Measurements from ENCODE around the gene ITPR1.

Gene ITPR1

DNA sequence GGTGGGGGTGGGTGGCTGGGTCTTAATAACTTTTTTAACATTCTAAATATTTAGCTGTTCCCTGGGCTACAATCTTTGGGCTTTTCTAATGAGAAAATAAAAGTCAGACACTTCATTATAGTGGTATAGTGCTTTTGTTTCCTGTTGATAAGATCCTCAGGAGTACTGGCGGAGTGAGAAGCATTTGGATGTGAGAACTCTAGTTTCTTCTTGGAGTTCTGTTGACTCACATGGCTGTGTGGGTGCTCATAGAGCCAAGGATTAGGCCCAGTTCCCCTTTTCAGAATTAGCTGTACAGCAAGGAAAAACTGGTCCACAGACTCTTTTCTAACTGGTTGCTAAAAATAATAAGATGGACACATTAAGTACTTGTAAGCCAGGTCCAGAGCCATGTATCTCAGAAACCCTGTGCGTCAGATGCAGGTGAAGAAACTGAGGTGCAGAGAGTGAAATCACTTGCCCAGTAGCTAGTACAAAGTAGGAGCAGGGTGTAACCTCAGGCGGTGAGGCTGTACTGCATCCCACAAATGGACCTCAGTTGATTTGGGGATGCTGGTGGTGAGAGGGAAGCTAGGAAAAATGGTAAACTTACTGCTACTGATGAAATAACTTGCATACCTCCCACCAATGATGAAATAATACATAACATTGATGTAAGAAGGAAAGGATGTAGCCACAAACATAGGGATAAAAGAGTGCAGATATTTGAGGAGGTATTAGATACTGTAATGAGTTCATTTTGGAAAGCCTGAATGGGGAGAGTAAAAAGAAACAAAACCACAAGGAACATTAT lies 2.3 kb downstream of the ITPR1 start:
- no peak for TF ChIP-seq POLR2AphosphoS5 (IDR thresholded peaks at IDR 0.05; ENCODE audit: borderline replicate concordance, low read depth, low read length)
- TF ChIP-seq EZH2 (IDR thresholded peaks at IDR 0.05), result no peak
- no peak for TF ChIP-seq FOXP2 (optimal IDR thresholded peaks at IDR 0.05; ENCODE audit: control extremely low read depth, extremely low read length, insufficient read depth)
- no peak for DNase-seq (ENCODE audit: low read depth, low spot score)
- H3K9ac ChIP-seq (ENCODE audit: insufficient read length), result no peak overlapping the region
- H3K27ac ChIP-seq, result no peak overlapping the region
- no peak overlapping the region for H3K4me3 ChIP-seq
- H3K36me3 ChIP-seq (ENCODE audit: insufficient read depth, low read length), result no peaks in the 10 kb centered on the region
- H3K9me3 ChIP-seq (ENCODE audit: low read depth, low read length), result no peaks in the 10 kb centered on the region

DNA sequence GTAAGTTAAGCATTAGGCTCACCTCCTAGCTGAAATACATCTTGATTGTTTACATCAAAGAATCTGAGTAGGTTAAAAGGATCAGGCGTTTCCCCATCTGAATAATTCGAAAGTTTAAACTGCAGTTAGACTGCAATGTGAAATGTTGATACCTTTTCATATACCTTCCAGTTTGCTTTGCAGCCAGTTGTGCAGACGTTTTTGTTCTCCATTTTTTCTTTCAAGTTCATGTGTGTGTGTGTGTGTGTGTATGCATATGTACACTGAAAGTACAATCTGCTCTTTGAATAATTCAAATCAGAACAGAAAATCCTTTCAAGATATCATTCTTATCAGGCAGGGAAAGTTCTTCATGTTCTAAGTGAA lies 2.9 kb downstream of the ITPR1 start:
- Histone ChIP-seq H3K36me3 (ENCODE audit: insufficient read depth, low read length) (no peaks in the 10 kb centered on the region), H3K27ac (no peak overlapping the region), H3K9me3 (ENCODE audit: low read depth, low read length) (no peaks in the 10 kb centered on the region), H3K4me3 (no peak overlapping the region), H3K9ac (ENCODE audit: insufficient read length) (no peak overlapping the region)
- TF ChIP-seq EZH2 (IDR thresholded peaks at IDR 0.05), result no peak
- no peak for TF ChIP-seq POLR2AphosphoS5 (IDR thresholded peaks at IDR 0.05; ENCODE audit: borderline replicate concordance, low read depth, low read length)
- TF ChIP-seq FOXP2 (optimal IDR thresholded peaks at IDR 0.05; ENCODE audit: control extremely low read depth, extremely low read length, insufficient read depth), result no peak
- DNase-seq (ENCODE audit: low read depth, low spot score), result no peak

DNA sequence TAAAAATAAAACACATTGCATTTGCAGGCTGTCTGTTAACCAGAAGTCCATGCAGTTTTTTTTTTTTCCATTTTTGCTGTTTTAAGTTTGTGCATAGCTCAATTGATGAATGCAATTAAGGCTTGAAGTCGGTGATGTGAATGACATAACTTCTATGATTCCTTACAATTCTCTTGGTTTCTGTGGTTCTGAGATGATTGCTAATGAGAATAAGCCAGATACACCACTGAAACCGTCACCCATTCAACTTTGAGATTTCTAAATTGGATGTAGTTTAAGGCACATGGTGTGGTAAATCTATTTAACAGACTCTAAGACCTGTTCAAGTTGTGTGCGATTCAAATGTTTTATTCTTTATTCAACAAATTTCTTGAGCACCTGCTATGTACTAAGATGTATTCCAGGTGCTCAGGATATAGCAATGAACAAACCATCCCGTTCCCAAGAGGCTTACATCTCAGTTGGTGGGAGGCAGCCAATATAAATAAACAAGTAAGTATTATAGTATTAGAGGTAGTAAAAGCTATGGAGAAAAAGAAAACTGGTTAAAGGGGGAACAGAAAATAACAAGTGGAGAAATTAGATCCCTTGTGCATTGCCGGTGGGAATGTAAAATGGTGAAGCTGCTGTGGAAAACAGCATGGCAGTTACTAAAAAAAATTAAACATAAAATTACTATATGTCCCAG lies 4.0 kb downstream of the ITPR1 start:
- no peak for DNase-seq (ENCODE audit: low read depth, low spot score)
- no peak overlapping the region for H3K4me3 ChIP-seq
- no peak overlapping the region for H3K27ac ChIP-seq
- no peak for TF ChIP-seq POLR2AphosphoS5 (IDR thresholded peaks at IDR 0.05; ENCODE audit: borderline replicate concordance, low read depth, low read length)
- TF ChIP-seq EZH2 (IDR thresholded peaks at IDR 0.05), result no peak
- H3K9me3 ChIP-seq (ENCODE audit: low read depth, low read length), result no peaks in the 10 kb centered on the region
- H3K9ac ChIP-seq (ENCODE audit: insufficient read length), result no peak overlapping the region
- no peaks in the 10 kb centered on the region for H3K36me3 ChIP-seq (ENCODE audit: insufficient read depth, low read length)

DNA sequence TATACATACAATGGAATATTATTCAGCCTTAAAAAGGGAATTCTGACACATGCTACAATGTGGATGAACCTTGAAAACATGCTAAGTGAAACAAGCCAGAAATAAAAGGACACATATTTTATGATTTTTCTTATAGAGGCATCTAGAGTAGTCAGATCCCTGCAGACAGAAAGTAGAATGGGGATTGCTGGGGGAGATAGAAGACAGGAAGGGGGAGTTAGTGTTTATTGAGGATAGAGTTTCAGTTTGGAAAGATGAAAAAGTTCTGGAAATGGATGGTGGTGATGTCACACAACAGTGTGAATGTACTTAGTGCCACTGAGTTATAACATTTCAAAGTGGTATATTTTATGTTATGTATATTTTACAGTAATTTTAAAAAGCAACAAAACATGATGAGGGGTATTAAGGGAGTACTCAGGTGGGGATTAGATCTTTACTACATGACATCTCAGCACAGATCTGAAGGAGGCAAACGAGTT lies 4.7 kb downstream of the ITPR1 start:
- Histone ChIP-seq H3K9ac (ENCODE audit: insufficient read length) (no peak overlapping the region), H3K36me3 (ENCODE audit: insufficient read depth, low read length) (no peaks in the 10 kb centered on the region), H3K27ac (no peak overlapping the region), H3K9me3 (ENCODE audit: low read depth, low read length) (no peaks in the 10 kb centered on the region), H3K4me3 (no peak overlapping the region)
- TF ChIP-seq EZH2 (IDR thresholded peaks at IDR 0.05) (no peak), POLR2AphosphoS5 (IDR thresholded peaks at IDR 0.05; ENCODE audit: borderline replicate concordance, low read depth, low read length) (no peak), FOXP2 (optimal IDR thresholded peaks at IDR 0.05; ENCODE audit: control extremely low read depth, extremely low read length, insufficient read depth) (no peak)
- DNase-seq (ENCODE audit: low read depth, low spot score), result no peak

DNA sequence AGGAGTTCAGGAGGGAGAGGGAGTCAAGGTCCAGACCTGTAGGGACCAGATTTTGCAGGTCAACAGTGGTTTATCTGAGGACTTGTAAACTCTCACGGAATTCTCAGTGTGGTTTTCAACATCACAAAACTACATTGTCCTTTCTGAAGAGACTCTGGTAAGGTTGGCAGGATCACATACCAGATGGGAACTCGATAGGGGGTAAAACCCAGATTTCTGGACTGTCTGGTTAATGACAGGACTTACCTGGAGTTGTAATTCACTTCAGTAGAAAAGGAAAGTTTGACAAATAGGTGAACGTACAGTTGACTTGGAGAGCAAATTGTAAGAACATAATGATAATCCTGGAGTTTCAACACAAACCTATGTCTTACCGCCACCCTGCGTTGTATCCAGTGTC lies 5.3 kb downstream of the ITPR1 start:
- Histone ChIP-seq H3K9me3 (ENCODE audit: low read depth, low read length) (no peaks in the 10 kb centered on the region), H3K4me3 (no peak overlapping the region), H3K27ac (no peak overlapping the region), H3K36me3 (ENCODE audit: insufficient read depth, low read length) (no peaks in the 10 kb centered on the region), H3K9ac (ENCODE audit: insufficient read length) (no peak overlapping the region)
- no peak for DNase-seq (ENCODE audit: low read depth, low spot score)
- TF ChIP-seq EZH2 (IDR thresholded peaks at IDR 0.05), result no peak
- no peak for TF ChIP-seq POLR2AphosphoS5 (IDR thresholded peaks at IDR 0.05; ENCODE audit: borderline replicate concordance, low read depth, low read length)
- TF ChIP-seq FOXP2 (optimal IDR thresholded peaks at IDR 0.05; ENCODE audit: control extremely low read depth, extremely low read length, insufficient read depth), result no peak

DNA sequence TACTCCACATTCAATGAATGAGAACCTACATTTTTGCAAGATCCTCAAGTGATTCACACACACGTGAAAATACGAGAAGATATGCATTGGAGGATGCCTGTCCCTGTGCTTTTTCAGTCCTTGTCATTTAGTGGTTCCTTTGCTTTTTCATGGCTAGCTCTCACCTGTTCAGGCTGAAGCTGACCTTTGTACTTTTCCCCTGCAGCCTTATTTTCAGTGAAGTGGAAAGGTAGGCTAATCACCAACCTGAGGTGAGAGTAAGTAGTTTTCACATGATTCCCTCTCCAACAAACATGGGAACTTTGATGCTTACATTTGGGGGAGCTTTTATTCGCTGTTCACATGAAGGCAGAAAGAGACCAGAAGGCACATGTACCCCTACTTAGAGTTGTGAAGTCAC lies 8.3 kb downstream of the ITPR1 start:
- Histone ChIP-seq H3K9me3 (ENCODE audit: low read depth, low read length) (no peaks in the 10 kb centered on the region), H3K9ac (ENCODE audit: insufficient read length) (no peak overlapping the region), H3K4me3 (no peak overlapping the region), H3K27ac (no peak overlapping the region), H3K36me3 (ENCODE audit: insufficient read depth, low read length) (no peaks in the 10 kb centered on the region)
- TF ChIP-seq POLR2AphosphoS5 (IDR thresholded peaks at IDR 0.05; ENCODE audit: borderline replicate concordance, low read depth, low read length), result no peak
- TF ChIP-seq EZH2 (IDR thresholded peaks at IDR 0.05), result no peak
- no peak for TF ChIP-seq FOXP2 (optimal IDR thresholded peaks at IDR 0.05; ENCODE audit: control extremely low read depth, extremely low read length, insufficient read depth)
- no peak for DNase-seq (ENCODE audit: low read depth, low spot score)

DNA sequence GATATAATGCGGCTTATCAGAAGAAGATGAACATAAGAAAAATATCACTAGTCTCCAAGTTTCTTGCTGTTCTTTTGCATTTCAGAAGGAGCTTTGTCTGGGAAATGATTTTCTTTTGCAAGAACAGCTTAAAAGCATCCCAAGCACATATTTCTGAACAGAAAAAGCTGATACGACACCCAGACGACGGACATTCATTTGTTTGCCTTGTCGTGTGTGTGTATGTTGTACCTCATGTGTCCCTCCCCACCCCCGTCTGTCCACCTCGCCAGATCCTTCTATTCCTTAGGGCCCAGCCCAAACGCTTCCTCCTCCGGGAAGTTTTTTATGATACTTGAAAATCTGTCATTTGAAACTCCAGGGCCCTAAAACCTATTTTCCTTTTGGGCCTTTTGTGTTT lies 8.8 kb downstream of the ITPR1 start:
- Histone ChIP-seq H3K4me3 (no peak overlapping the region), H3K9ac (ENCODE audit: insufficient read length) (no peak overlapping the region), H3K36me3 (ENCODE audit: insufficient read depth, low read length) (no peaks in the 10 kb centered on the region), H3K27ac (no peak overlapping the region), H3K9me3 (ENCODE audit: low read depth, low read length) (no peaks in the 10 kb centered on the region)
- DNase-seq (ENCODE audit: low read depth, low spot score), result no peak
- TF ChIP-seq POLR2AphosphoS5 (IDR thresholded peaks at IDR 0.05; ENCODE audit: borderline replicate concordance, low read depth, low read length), result no peak
- TF ChIP-seq EZH2 (IDR thresholded peaks at IDR 0.05), result no peak
- no peak for TF ChIP-seq FOXP2 (optimal IDR thresholded peaks at IDR 0.05; ENCODE audit: control extremely low read depth, extremely low read length, insufficient read depth)

DNA sequence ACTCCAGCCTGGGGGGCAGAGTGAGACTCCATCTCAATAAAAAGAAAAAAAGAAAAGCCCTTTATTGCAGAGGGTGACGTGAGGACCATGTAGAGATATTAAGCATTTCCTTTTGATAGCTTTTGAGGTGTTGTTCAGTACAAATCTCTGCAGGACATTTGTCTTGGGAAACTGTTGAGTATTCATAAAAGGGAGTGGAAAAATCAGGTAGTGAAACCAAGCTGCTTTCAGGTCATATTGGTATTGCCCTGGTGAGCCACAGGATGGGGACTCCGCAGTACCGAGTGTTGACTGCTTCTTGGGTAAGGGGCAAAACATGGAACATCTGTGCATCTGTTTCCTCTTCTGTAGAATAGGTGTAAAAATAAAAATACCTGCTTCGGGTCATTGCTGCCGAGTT lies 9.9 kb downstream of the ITPR1 start:
- TF ChIP-seq POLR2AphosphoS5 (IDR thresholded peaks at IDR 0.05; ENCODE audit: borderline replicate concordance, low read depth, low read length), result no peak
- TF ChIP-seq FOXP2 (optimal IDR thresholded peaks at IDR 0.05; ENCODE audit: control extremely low read depth, extremely low read length, insufficient read depth), result no peak
- no peak for TF ChIP-seq EZH2 (IDR thresholded peaks at IDR 0.05)
- Histone ChIP-seq H3K27ac (no peak overlapping the region), H3K9ac (ENCODE audit: insufficient read length) (no peak overlapping the region), H3K9me3 (ENCODE audit: low read depth, low read length) (no peaks in the 10 kb centered on the region), H3K4me3 (no peak overlapping the region), H3K36me3 (ENCODE audit: insufficient read depth, low read length) (no peaks in the 10 kb centered on the region)
- no peak for DNase-seq (ENCODE audit: low read depth, low spot score)

Data from SK-N-MC (cell line).